Measurements from ENCODE around the gene GMPR.

GRCh38 chr6:16244869-16245451 lies 6.6 kb downstream of the GMPR start:
- no peak for TF ChIP-seq CTCF (conservative IDR thresholded peaks at IDR 0.05; ENCODE audit: low read length)
- TF ChIP-seq EZH2phosphoT487 (IDR thresholded peaks at IDR 0.05; ENCODE audit: borderline replicate concordance, low read depth, low read length): no peak

Data from OCI-LY7 (cell line).